Fibroblast of lung (primary cell): ENCODE measurements around the gene C17orf107. TPM values are rescaled to one million over a fixed set of nuclear protein-coding genes. Genes with fewer than 3 reads are reported as not detected.
A peak's percentile ranks its signal among the peaks of the same experiment; 100 is the strongest.
"Not testable (repeated sequence)": the region's sequence is repeated elsewhere in the genome, so short reads cannot be mapped to it uniquely, and the experiment has no call there.

ENCODE experiments used
- DNase-seq, 2 donors: peaks; one replicate each; pipeline versions ENCODE4 v3.0.0 to v3.0.0-alpha.2; 2010; ENCODE audit warnings: low read depth in 2 of 2
- H2AFZ ChIP-seq: 2 replicates; pipeline ENCODE4 v1.5.1; 2012; ENCODE audit warnings: low read length, control low read depth, inconsistent platforms
- H3K27ac ChIP-seq: 2 replicates; pipeline ENCODE4 v1.5.1; 2011; ENCODE audit warnings: low read length, control low read depth; ENCODE audit not compliant: insufficient read depth
- H3K27me3 ChIP-seq: 2 replicates; pipeline ENCODE4 v1.5.1; 2011; ENCODE audit warnings: mild to moderate bottlenecking, low read length; ENCODE audit not compliant: control insufficient read depth, insufficient read depth
- H3K36me3 ChIP-seq: 2 replicates; pipeline ENCODE4 v1.5.1; 2011; ENCODE audit warnings: low read length; ENCODE audit not compliant: control insufficient read depth, insufficient read depth
- H3K4me1 ChIP-seq: 2 replicates; pipeline ENCODE4 v1.5.1; 2011; ENCODE audit warnings: low read length; ENCODE audit not compliant: control insufficient read depth, insufficient read depth; ENCODE audit errors: extremely low read depth
- H3K4me2 ChIP-seq: 2 replicates; pipeline ENCODE4 v1.5.1; 2011; ENCODE audit warnings: low read length, control low read depth; ENCODE audit not compliant: insufficient read depth; ENCODE audit errors: extremely low read depth
- H3K4me3 ChIP-seq, 4 experiments: fragments of 200-600 bp in 1 of 4; sonication (generic) in 1 of 4; replicated peaks in 1 of 4; 2 replicates each; pipeline ENCODE4 v1.5.1; 2011 to 2016; ENCODE audit warnings: low read length in 4 of 4, low read depth in 3 of 4, mild to moderate bottlenecking in 3 of 4, control low read depth in 2 of 4, inconsistent platforms in 1 of 4, mixed read lengths in 1 of 4; ENCODE audit not compliant: insufficient read depth in 1 of 4; ENCODE audit errors: control extremely low read depth in 1 of 4
- H3K79me2 ChIP-seq: 2 replicates; pipeline ENCODE4 v1.5.1; 2012; ENCODE audit warnings: mild to moderate bottlenecking, low read length, inconsistent platforms; ENCODE audit not compliant: control insufficient read depth, insufficient read depth
- H3K9ac ChIP-seq: 2 replicates; pipeline ENCODE4 v1.5.1; 2011; ENCODE audit warnings: mild to moderate bottlenecking, low read length, control low read depth; ENCODE audit not compliant: insufficient read depth
- H3K9me3 ChIP-seq: 2 replicates; pipeline ENCODE4 v1.5.1; 2012; ENCODE audit warnings: low read depth, low read length; ENCODE audit not compliant: control insufficient read depth, insufficient read depth
- H4K20me1 ChIP-seq: 2 replicates; pipeline ENCODE4 v1.5.1; 2011; ENCODE audit warnings: low read length; ENCODE audit not compliant: control insufficient read depth, insufficient read depth; ENCODE audit errors: extremely low read depth
- CTCF ChIP-seq, 2 donors: IDR thresholded peaks in 1 of 2; conservative IDR thresholded peaks in 1 of 2; 1 replicate in 1 of 2; 2 replicates in 1 of 2; pipeline ENCODE4 v1.5.1; 2011 to 2012; ENCODE audit warnings: low read length in 2 of 2, control low read depth in 1 of 2, inconsistent platforms in 1 of 2, low read depth in 1 of 2, mild to moderate bottlenecking in 1 of 2
- EZH2 ChIP-seq: IDR thresholded peaks from 2 replicates; pipeline ENCODE4 v1.5.1; 2012; ENCODE audit warnings: low read length, control low read depth, mild to moderate bottlenecking; ENCODE audit errors: missing control alignments
- polyA plus RNA-seq, 2 donors: library from polyadenylated mRNA; depleted of rRNA in 1 of 2; stranded (reverse) in 1 of 2; unstranded in 1 of 2; fragments of >200 nt; gene quantifications; 2 replicates each; pipeline ENCODE4 v1.2.1, GENCODE V29; 2011 to 2012; ENCODE audit warnings: missing spikeins in 1 of 2
- total RNA-seq: library from RNA; depleted of rRNA; stranded (reverse); fragments of >200 nt; gene quantifications from 2 replicates; pipeline ENCODE4 v1.2.1, GENCODE V29; 2014

Gene C17orf107
- total and polyA plus RNA-seq, 2 donors (not counting 1 experiment from before 2014, with no cell fraction given): 0.67 to 1.8 TPM

GRCh38 chr17:4908301-4908700 is 9.0 kb downstream of the C17orf107 start:
- Histone ChIP-seq H3K4me3 (no peak overlapping the region), H2AFZ (peak overlapping the region; percentile 88), H4K20me1 (no peaks in the 10 kb centered on the region), H3K36me3 (no peaks in the 10 kb centered on the region), H3K4me2 (no peak overlapping the region), H3K4me1 (peaks cover 6% of the 10 kb centered on the region), H3K9ac (no peak overlapping the region), H3K9me3 (no peaks in the 10 kb centered on the region), H3K27ac (peak overlapping the region; percentile 62), H3K27me3 (peaks cover 2% of the 10 kb centered on the region), H3K79me2 (no peaks in the 10 kb centered on the region)
- DNase-seq: no peak
- TF ChIP-seq EZH2: no peak

- peak; percentile 83 to 96 for DNase-seq
- H3K4me1 ChIP-seq: peaks cover 6% of the 10 kb centered on the region
- peaks cover 2% of the 10 kb centered on the region for H3K27me3 ChIP-seq
- peak overlapping the region; percentile 62 for H3K27ac ChIP-seq
- H3K79me2 ChIP-seq: no peaks in the 10 kb centered on the region
- H3K9ac ChIP-seq: peak overlapping the region; percentile 16
- H3K4me2 ChIP-seq: peak overlapping the region; percentile 68
- TF ChIP-seq CTCF (conservative IDR thresholded peaks at IDR 0.05 in 1 of 2, IDR thresholded peaks at IDR 0.05 in 1 of 2; ENCODE audit: low read depth in 1 of 2, low read length in 2 of 2) (peak; percentile 84 to 89), EZH2 (no peak)
- H3K36me3 ChIP-seq: no peaks in the 10 kb centered on the region
- no peaks in the 10 kb centered on the region for H4K20me1 ChIP-seq
- H3K9me3 ChIP-seq: no peaks in the 10 kb centered on the region
- peak overlapping the region; percentile 88 for H2AFZ ChIP-seq
- no peak overlapping the region for H3K4me3 ChIP-seq
Observed at GRCh38 chr17:4908711-4909496, 9.6 kb downstream of the C17orf107 start.

- no peak for DNase-seq
- H3K4me1 ChIP-seq: peaks cover under 1% of the 10 kb centered on the region
- H2AFZ ChIP-seq: no peak overlapping the region
- H3K4me2 ChIP-seq: no peak overlapping the region
- H3K27me3 ChIP-seq: no peaks in the 10 kb centered on the region
- no peaks in the 10 kb centered on the region for H3K36me3 ChIP-seq
- H3K9me3 ChIP-seq: no peaks in the 10 kb centered on the region
- H3K79me2 ChIP-seq: no peaks in the 10 kb centered on the region
- TF ChIP-seq EZH2 (no peak), CTCF (conservative IDR thresholded peaks at IDR 0.05 in 1 of 2, IDR thresholded peaks at IDR 0.05 in 1 of 2; ENCODE audit: low read depth in 1 of 2, low read length in 2 of 2) (no peak)
- no peak overlapping the region for H3K9ac ChIP-seq
- H3K27ac ChIP-seq: no peak overlapping the region
- H3K4me3 ChIP-seq: no peak overlapping the region
- H4K20me1 ChIP-seq: no peaks in the 10 kb centered on the region
Observed at GRCh38 chr17:4913994-4914393, 14.7 kb downstream of the C17orf107 start.

- H3K4me1 ChIP-seq, H3K4me3 ChIP-seq, DNase-seq, H3K9ac ChIP-seq, H3K27me3 ChIP-seq, H4K20me1 ChIP-seq, H3K36me3 ChIP-seq, H2AFZ ChIP-seq, H3K9me3 ChIP-seq, H3K4me2 ChIP-seq, H3K79me2 ChIP-seq, H3K27ac ChIP-seq: not testable (repeated sequence)
Observed at GRCh38 chr17:4914551-4914950, 15.2 kb downstream of the C17orf107 start.
